Right renal pelvis (tissue), 4 donors: ENCODE data around the gene MED31. TPM values are rescaled to one million over a fixed set of nuclear protein-coding genes. Genes with fewer than 3 reads are reported as not detected.
A peak's percentile ranks its signal among the peaks of the same experiment; 100 is the strongest.
"Not testable (repeated sequence)": the region's sequence is repeated elsewhere in the genome, so short reads cannot be mapped to it uniquely, and the experiment has no call there.

Experiments
- DNase-seq, 4 donors: peaks; one replicate each; pipeline ENCODE4 v3.0.0-alpha.2; 2013; ENCODE audit warnings: low read depth in 4 of 4, low spot score in 3 of 4, missing footprints in 1 of 4
- polyA plus RNA-seq, 4 donors: library from polyadenylated mRNA; unstranded; fragments of 120-200 nt; gene quantifications; one replicate each; pipeline ENCODE4 v1.2.1, GENCODE V29; 2013; ENCODE audit not compliant: insufficient read length in 4 of 4

Gene MED31
- polyA plus RNA-seq, 4 donors = 24.8 to 28.1 (median 26.3) TPM

DNA sequence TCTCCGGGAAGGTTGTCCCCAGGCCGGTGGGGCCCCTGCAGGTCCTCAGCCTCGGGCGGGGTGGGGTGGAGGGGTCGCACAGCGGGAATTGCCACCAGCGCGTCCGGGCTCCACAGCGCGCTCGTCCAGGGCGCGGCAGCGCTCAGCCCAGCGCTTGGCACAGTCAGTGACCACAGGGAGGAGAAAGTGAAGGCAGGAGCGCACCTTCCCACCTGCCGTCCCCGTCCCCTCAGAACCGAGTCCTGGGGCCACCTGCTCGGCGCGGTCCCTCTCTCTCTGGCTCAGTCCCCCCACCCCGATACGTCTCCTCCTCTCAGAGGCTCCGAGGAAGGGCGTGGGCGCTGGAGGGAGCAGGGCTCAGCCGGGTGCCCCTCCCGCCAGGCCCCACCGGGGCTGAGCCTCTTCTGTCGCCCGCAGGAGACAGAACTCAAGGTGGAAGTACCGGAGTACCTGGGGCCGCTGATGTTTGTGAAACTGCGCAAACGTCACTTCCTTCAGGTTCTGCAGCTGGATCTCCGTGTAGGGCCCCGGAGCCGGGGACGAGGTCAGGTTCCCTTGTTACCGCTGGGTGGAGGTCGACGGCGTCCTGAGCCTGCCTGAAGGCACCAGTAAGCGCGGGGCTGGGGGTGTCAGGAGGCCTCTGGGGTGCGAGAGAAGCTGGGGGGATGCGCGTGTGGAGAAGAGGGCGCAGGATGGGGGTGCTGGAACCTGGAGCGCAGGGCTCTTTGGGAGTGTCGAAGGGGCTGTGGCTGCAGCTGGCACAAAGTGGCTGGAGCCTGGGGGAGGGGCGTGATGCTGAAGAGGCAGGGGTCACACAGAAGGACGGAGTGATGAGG, 5.6 kb upstream of the MED31 start:
- DNase-seq = not testable (repeated sequence)

DNA sequence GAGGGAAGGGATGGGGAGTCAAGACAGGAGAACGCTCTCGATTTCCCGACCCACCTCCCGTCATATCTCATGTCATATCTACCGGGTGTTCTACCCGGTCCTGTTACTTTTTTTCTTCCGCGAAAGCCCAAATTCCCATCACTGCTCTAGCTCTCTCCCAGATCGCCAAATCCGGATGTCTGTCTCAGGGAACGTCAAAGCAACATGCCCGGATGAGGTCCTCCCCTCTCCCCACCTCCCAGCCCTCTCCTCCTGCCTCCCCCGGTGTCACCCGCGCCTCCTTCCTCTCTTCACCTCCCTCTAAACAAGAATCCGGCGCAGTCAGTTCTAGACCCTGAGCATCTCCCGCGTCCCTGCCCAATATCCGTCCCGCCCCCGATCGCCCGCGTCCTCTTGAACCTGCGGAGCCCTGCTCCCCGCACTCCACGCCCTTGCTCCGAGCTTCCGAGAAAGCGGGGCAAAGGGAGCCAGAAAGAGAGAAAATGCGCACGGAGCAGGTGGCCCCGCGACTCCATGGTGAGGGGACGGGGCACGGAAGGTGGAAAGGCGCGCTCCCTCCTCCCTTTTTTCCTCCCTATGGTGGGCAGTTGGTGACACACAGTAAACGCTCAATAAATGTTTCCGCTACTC, 4.4 kb upstream of the MED31 start:
- not testable (repeated sequence) for DNase-seq

DNA sequence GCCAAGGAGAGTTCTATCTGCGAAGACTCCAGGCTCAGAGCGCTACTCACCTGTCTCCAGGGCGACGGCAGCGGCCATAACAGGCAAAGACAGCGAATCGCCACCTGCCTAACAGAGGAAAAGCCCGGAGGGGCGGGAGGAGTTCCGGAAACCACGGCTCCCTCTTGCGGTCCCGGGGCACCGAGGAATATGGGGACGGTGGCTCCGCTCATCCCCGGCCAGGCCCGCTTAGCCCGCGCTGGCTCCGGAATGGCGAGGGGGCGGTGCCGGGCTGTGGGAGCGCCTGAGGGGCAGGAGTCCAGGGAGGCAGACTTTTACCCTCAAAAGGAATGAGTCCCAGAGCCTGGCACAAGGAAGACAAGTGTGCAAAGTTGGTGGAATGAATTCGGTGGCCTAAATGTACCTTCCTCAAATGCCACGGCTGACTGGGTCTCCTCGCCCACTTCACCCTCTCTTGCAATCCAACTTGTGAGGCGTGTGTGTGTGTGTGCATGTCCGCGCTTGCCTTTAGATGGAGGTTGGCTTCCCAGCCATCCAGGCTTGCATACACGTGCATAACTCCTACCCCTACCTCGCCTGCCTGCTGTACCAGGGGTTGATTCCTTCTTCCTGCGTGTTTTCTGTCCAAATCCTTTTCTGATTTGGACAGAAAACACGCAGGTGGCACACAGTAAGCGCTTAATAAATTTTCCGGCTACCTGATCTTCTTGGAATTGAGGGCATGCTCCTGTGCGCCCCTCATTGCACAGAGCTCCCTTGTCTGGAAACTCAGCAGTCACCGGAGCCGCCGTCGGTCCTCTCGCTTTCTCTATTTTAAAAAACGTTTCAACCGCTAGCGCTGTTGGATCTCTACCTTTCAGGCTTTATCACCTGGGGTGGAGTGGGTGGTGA, 3.7 kb upstream of the MED31 start:
- no peak for DNase-seq

- no peak for DNase-seq
Measured at GRCh38 chr17:6651919-6652452, 581 bp upstream of the MED31 start.

GRCh38 chr17:6648181-6648580, 3.2 kb downstream of the MED31 start:
- no peak for DNase-seq

DNA sequence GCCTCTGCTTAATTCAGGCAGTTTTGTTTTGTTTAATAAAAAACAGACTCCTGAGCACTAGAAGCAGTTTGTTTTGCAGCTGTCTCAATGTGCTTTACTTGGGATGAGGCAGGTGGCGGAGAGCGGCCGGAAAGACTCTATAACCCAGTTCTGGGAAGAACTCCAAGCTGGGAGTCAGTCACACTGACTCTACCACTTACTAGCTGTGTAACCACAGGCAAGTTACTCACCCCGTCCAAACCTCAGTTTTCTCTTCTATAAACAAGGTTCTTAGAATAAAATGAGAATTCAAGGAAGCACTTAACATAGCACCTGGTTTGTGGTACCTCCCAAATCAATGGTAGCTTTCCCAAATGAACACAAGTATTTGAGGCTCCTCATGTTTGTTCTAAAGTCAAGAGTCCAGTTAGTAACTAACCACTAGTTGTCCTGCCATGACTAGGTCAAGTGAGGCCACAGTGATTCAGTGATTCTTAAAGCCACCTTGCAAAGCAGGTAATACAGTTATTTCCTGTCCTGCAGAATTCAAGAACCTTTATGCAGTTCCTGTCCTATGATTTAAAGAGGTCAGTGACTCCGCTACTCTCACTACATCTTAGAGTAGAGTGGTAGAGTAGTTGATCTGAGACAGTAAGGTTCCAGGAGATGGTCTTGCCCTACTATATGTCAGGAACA, 7.8 kb downstream of the MED31 start:
- no peak for DNase-seq

GRCh38 chr17:6642592-6642991, 8.8 kb downstream of the MED31 start:
- no peak for DNase-seq

- DNase-seq = no peak
Measured at GRCh38 chr17:6641247-6641863, 10.1 kb downstream of the MED31 start.

DNA sequence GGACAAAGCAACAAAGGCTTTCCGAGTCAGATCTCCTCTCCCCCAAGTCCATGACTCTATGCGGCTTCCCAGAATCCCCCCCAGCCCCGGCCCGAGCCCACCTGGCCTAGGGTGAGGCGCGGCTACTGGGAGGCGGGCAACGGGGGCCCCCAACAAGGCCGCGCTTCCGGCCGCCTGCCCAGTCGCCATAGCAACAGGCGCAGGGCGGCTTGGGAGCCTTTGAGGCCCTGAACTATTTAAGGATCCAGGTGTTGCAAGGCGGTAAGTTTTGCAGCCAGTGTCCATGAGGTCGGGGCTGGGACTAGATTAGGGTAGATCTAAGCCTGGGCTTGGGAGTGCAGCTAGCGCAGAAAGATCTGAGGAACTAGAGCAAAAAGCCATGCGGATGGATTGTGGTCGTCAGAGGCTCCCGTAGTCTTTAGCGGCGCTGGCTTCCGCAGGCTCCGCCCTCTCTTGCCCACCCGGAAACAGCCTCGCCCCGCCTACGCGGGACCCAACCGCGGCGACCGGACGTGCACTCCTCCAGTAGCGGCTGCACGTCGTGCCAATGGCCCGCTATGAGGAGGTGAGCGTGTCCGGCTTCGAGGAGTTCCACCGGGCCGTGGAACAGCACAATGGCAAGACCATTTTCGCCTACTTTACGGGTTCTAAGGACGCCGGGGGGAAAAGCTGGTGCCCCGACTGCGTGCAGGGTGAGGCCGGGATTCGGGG, 10.7 kb downstream of the MED31 start, which contains the start of the genes KIAA0753 and TXNDC17:
KIAA0753 (minus strand) TSS at position 176 of the 711 bp plus-strand sequence. CDS start 5,608 bp downstream, outside the sequence.
TXNDC17 (plus strand) TSS at position 525 of the 711 bp plus-strand sequence; CDS start at position 548, 23 bp downstream.
- peak; percentile 79 to 91 (median 84) for DNase-seq

DNA sequence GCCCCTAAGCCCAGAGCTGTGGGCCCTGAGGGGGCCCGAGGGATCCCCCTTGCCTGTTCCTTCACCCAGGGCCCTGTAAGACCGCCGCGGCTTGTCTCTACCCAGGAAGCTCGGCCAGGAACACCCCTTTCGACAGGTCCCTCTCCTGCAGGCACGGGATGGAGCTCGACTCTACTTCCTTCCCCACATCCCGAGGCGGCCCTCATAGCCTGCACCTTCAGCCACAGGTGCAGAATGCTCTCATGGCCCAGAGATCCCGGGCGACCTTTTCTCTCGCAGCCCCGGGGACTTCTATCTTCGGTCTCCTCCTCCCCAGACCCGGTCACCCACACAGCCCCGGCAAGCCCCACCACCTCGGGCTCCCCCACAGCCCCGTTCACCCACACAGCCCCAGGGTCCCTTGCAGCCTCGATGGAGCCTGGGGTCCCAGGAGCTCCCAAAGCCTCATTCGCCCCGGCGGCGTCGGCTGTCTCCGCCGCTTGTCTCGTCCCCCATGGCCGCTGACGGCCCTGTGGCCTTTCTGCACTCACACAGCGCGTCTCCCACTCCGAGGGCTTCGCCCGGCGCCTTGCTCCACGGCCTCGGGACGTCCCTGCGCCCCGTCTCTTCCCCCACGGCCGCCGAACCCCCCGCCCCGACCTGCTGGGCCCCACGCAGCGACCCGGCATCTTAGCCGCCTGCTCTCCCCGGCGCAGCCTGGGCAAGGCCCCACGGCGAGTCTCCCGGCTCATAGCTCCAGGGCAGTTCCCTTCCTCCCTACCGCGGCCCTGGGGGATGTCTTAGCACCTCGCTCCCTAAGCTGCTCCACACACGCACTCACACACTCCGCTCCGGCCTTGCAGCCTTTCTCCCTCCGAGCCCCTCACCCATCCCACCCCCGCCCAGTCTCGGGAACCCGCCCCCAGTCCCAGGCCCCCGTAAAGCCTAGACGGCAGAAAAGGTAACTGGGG, 11.5 kb downstream of the MED31 start:
- DNase-seq = no peak

DNA sequence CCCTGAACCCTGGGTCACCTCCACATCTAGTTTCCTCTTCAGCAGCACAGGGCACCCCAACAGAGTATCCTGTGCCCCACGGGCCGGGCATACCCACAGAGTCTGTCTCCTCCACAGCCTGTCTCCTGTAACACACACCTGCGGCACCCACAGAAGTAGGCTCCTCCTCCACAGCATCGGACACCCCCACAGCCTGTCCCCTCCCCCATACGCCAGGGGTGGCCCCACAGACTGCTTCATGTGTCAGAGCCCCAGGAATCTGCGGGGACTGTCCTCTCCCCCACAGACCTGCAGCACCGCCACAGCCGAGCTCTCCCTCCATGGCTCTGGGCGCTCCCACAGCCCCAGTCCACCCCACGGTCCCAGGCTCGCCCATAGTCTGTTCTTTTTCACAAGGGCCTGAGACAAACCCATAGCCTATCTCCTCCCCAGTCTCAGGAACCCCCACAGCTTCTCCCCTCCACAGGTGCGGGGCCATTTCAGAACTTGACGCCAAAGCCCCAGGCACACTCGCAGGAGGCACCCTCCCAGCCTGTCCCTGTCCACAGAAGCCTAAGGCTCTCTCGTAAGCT, 12.3 kb downstream of the MED31 start:
- DNase-seq = no peak

DNA sequence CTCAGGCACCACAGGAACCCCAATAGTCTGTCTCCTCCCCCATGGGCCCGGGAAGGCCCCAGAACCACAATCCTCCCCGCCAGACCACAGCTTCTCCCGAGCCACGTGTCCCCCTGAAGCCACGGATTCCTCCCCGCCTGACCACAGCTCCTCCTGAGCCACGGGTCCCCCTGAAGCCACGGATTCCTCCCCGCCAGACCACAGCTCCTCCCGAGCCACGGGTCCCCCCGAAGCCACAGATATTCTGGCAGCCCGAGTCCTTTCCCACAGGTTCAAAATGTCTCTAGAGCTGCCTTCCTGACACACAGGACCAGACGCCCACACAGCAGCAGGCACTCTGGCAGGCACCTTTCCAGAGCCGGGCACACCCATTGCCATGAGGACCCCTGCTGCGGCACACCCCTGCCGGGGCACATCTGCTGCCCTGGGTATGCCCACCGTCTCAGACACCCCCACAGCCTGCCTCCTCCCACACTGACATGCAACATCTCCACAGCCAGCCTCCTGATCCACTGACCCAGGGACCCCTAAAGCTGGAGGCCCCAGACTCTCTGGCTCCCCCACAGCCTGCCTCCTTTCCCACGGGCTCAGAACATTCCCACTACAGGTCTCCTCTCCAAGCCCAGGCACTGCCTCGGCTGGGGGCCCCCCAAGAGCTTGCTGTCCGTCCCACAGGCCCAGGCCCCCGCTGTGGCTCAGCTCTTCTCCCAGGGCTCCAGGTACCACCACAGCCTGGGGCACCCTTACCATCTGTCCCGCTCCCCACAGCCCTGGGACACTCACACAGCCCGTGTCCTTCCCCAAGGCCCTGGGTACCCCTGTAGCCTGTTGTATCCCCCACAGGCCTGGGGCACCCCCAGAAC, 13.1 kb downstream of the MED31 start:
- DNase-seq = no peak

GRCh38 chr17:6637458-6637840, 14.0 kb downstream of the MED31 start:
- no peak for DNase-seq

GRCh38 chr17:6636616-6637457, 14.6 kb downstream of the MED31 start:
- no peak for DNase-seq

DNA sequence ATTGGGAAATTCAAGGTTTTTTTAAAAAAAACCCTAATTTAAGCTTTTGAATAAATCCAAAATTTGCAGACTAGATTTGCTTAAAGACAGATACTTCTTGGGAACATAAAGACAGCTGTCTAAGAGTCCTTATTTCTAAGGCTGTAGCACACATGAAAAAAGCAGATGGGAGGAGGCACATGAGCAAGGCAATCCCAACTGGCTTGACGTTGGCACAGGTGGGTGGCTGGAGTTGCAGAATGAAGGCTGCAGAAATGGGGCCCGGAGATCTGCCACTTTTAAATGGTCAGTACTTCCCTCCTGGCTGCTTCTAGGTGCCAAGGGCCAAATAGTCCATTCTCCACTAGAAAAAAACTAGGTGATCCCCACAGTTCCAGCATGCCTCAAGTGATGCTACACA, 15.3 kb downstream of the MED31 start:
- DNase-seq = no peak

DNA sequence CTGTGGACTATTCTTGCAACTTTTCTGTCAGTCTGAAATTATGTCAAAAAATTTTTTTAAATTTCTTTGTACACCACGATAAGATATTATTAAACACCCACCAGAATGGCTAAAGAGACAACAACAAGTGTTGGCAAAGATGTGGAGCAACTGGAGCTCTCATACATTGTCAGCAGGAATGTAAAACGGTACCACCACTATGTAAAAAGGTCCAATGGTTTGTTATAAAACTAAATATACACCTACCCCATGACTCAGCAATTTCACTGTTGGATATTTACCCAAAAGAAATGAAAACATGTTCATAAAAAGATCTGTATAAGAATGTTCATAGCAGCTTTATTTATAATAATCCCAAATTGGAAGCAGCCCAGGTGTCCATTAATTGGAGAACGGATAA, 18.1 kb downstream of the MED31 start:
- DNase-seq = no peak
